GM18520 (cell line): ENCODE results near the gene TBC1D1.
A peak's percentile ranks its signal among the peaks of the same experiment; 100 is the strongest.

ENCODE experiments used
- ATAC-seq: cut with Tn5 transposase; IDR thresholded peaks from one replicate; pipeline ENCODE4 v1.9.1; 2021; ENCODE audit not compliant: unreplicated experiment

Gene TBC1D1, protein sequence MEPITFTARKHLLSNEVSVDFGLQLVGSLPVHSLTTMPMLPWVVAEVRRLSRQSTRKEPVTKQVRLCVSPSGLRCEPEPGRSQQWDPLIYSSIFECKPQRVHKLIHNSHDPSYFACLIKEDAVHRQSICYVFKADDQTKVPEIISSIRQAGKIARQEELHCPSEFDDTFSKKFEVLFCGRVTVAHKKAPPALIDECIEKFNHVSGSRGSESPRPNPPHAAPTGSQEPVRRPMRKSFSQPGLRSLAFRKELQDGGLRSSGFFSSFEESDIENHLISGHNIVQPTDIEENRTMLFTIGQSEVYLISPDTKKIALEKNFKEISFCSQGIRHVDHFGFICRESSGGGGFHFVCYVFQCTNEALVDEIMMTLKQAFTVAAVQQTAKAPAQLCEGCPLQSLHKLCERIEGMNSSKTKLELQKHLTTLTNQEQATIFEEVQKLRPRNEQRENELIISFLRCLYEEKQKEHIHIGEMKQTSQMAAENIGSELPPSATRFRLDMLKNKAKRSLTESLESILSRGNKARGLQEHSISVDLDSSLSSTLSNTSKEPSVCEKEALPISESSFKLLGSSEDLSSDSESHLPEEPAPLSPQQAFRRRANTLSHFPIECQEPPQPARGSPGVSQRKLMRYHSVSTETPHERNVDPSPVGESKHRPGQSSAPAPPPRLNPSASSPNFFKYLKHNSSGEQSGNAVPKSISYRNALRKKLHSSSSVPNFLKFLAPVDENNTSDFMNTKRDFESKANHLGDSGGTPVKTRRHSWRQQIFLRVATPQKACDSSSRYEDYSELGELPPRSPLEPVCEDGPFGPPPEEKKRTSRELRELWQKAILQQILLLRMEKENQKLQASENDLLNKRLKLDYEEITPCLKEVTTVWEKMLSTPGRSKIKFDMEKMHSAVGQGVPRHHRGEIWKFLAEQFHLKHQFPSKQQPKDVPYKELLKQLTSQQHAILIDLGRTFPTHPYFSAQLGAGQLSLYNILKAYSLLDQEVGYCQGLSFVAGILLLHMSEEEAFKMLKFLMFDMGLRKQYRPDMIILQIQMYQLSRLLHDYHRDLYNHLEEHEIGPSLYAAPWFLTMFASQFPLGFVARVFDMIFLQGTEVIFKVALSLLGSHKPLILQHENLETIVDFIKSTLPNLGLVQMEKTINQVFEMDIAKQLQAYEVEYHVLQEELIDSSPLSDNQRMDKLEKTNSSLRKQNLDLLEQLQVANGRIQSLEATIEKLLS (N-terminal part only)

DNA sequence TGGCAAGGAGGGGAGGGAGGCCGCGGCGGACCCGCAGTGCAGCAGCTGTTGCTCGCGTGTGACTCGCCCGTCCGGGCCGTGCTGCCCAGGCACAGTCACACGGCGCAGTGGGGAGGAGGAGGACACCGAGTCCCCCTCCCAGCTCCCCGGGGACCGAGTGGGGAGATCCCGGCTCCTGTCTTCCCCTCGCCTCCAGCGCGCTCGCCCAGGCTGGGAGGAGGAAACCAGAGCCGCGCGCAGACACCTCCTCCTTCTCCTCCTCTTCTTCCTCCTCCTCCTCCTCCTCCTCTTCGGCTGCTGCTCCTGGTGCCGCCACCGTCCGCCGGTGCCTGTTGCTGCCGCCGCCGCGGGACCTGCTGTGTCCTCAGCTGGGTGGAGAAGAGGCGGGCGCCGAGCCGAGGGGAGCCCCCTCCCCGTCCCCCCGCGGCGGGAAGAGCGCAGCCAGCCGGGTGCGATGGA, at the start of gene TBC1D1:
Gene TBC1D1 (plus strand): TSS at position 284 of the 459 bp plus-strand sequence. CDS start 11,012 bp downstream, outside the sequence.
- peak; percentile 15 for ATAC-seq

DNA sequence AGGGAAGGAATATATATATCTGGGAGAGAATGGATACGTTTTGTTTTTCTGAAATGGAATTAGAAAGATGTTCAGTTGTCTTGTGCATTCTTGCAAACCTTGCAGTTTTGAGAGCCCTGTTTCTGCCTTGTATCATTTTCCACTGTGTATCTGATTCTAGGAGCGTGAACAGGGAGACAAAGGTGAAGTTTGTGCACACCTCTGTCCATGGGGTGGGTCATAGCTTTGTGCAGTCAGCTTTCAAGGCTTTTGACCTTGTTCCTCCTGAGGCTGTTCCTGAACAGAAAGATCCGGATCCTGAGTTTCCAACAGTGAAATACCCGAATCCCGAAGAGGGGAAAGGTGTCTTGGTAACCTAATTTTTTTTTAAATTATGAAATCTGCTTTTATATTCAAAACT, 46.7 kb upstream of the TBC1D1 start:
- ATAC-seq: no peak

DNA sequence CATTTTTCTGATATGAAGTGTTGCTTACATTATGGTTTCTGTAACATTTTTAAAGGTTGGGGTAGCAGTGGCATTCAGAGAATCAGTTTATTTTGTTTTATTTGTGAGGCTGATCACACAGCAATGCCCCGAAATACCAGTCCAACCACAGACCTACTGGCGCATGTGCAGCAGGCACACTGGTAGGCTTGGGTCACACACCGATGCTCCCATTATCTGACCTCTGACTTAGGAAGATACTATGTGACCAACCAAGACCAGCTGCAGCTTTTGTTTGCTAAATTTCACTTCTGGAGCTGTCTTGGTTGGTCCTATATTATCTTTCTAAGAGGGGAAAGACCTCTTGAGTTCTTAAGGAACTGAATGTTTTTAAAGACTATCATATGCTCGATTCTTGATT, 45.7 kb upstream of the TBC1D1 start:
- ATAC-seq: no peak

DNA sequence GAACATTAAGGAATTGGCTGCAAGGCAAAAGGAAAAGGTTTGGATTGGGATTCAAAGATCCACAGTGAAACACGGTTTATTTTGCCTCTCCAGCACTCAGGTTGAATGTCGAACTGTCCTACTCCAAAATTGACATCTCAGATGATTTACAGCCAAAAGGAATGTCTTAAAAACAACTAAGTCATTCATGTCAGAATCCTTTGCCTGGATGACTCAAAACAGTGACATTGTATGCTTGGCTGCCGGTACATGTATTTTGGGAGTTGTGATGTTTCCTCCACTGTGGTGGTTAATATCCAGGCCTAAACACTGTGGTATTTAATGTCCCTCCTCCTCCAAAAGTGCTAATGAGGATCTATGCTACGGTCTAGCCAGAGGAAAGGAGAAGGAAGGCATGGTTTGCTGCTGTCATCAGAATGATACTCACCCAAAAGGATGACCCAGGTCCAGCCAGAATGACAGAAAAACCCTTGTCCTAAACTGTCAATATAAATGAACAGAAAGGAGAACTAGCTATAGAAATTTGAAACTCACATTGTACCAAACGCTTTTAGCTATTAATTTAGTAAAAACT, 43.5 kb upstream of the TBC1D1 start:
- no peak for ATAC-seq

DNA sequence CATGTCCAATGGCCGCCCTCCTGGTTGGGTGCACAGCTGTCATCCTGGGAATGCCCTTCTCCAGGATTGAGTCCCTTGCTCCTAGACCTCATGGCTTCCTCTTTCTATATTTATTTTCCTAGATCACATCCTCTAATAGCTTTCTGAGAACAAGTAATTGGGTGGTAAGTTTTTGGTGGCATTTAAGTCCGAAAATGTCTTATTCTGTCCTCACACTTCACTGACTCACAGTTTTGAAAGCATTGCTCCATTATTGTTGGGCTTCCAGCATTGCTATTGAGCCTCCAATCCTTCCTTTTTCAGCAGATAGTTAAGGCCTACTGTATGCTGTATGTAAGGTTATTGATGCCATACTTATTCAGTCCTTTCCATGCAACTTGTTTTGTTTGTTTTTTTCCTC, 38.5 kb upstream of the TBC1D1 start:
- ATAC-seq: no peak

DNA sequence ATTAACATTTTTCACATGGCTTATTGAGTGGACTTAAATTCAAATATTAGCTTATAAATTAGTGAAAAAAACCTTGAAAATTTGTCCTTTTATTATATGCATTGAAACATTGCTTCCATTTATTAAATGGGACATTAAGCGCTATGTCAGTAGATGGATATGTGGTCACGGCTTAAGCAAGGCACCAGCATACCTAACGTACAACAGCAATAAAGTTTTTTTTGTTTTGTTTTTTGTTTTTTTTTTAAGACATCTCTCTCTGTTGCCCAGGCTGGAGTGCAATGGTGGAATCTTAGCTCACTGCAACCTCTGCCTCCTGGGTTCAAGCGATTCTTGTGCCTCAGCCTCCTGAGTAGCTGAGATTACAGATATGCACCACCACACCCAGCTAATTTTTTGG, 32.8 kb upstream of the TBC1D1 start:
- ATAC-seq: no peak

DNA sequence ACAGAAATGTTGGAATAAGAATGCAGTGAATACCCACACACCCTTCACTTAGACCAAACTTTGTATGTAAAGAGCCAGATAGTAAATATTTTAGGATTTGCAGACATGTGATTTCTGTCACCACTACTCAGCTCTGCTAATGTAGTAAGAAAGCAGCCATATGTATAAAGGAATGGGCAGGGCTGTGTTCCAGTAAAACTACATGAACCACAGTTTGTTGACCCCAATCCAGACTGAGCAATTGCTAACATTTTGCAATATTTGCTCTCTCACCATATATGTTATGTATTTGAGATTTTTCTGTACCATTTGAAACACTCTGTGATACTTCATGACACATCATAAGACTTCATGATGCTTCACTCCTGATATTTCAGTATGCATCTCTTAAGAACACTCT, 32.0 kb upstream of the TBC1D1 start:
- no peak for ATAC-seq

DNA sequence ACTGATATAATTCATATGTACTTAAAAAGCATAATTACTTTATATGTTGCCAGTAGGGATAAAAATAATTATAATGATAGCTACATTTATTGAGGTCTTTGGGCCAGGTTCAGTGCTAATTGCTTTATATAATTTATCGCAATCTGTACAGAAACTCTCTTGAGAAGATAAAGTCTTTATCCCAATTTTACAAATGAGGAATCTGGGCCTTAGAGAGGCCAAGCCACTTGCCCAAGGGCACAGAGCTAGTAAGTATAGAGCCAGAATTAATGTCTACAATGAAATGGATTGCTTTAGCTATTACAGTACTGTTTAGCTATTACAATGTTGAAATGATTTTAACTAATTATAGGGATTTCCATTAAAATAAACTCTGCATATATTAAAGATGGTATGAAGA, 30.6 kb upstream of the TBC1D1 start:
- no peak for ATAC-seq

DNA sequence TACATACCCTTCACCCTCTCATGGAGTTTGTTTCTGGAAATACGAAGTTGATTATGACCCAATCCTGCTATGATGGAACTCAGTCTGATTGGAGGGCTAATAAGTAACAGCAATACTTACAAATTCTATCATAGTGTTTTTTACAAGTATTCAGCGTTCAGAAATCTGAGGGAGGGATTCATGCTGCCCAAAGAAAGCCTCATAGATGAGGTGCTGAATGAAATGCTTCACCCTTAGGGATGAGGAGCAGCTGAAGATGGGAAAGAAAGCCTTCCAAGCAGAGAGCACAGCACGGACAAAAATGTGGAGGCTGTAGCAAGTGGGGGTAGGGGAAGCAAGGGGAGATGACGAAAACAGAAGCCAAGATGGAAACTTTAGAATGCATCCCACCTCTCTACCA, 27.9 kb upstream of the TBC1D1 start:
- no peak for ATAC-seq

DNA sequence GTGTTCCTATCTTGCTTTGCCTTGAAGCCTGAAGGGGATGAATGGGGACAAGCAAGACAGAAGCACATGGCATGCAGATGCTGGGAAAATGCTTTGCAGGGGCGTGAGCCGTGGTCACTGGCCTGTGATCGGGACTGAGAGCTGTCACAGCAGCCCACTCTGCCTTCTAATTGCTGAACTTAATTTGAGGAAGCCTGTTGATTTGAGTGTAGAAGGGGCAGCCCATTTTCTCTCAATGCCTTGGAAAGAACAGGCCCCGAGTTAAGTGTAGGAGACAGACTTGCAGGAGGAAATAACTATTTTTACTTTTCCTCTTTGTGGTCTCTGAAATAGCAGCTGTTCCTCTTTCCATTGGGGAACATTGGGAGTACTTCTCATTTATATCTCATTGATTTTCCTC, 26.1 kb upstream of the TBC1D1 start:
- ATAC-seq: no peak

DNA sequence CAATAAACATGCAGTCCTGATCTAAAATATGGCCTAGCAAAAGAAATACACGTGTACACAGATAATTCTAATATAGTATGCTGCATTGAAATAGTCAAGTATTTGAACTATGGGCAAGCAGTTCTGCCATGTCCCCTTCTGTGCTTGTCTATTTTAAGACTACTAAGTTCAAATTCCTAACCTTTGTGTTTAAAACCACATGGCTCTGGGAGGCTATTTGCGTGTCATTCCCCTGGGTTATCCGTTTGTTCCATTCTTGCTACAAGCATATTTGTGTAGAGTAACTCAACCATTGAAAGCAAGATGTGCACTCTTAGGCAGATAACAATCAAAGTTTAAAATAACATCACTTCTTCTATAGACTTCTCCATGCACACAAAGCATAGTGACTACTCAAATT, 25.4 kb upstream of the TBC1D1 start:
- ATAC-seq: no peak

DNA sequence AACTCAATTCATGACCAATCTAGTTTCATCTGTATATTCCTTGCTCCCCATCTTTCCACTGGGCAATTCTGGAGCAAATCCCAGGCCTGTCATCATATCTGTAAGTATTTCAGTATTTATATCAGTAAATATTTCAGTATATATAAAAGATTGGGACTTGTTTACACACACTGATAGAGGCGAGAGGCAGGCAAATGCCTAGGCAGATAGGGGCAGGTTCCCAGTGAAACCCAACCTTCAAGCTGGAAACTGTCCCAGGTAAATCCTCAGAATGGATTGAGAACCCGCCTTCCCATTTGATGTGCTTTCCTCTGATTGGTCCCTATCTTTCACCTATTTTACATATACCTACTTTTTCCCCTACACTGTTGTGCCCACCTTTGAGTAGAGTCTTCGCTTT, 23.8 kb upstream of the TBC1D1 start:
- ATAC-seq: no peak

DNA sequence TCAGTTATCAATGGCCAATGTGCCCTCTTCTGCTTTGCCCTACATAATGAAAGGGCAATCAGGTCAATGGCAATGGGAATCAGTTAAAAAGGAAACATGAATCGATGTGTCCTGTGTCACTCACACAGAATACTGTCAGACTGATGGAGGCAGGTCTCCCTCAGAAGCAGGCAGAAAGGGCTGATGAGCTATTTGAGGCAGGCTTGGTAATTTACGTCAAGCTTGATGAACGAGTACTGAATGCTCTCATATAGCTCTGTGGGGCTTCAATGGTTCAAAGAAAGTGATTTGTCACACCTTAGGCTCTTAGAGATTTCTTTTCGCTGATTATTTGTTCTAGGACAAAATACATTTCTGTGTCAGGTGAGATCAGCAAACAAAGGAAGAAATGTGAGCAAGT, 22.6 kb upstream of the TBC1D1 start:
- no peak for ATAC-seq

DNA sequence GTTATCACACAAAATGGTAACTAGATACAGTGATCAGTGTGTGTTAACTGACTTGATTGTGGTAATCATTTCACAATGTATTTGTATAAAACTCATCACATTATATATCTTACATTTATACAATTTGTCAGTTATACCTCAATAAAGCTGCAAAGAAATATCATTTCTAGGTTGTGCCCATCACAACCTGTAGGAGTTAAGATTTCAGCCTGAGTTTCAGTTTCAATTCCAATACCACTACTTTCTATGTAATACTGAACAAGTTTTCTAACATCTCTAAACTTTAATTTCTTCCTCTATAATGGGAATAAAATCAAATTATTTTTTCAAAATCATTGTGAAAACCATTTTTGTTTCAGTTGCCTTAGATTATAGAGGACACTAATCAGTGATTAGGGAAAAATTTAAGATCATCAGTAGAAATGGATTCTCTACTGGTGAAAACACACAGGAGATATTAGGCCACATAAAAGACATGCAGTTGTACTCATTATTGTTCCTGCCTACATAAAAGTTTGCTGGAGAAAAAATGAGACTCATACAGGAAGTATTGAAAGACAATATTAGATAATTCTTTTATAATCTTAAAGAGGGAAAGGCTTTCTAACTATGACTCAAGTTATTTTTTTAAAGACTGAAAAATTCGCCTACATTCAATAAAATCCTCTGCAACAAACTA, 18.4 kb upstream of the TBC1D1 start:
- no peak for ATAC-seq

DNA sequence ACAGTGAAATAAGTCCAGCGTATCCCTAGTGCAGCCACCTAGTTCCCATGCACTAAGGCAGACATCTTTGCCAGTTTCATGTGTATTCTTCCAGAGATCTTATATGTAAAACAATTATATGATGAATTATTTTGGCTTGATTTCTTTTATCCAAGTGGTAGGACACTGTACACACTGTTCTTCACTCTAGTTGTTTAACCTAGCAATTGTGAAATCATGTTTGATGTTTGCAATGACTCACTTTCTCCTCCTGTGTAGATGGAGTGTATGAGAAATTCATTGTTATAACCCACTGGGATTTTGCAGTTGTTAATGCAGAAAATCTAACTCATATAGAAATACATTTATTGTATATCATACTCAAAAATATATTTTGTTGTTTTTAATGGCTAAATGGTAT, 17.5 kb upstream of the TBC1D1 start:
- no peak for ATAC-seq

DNA sequence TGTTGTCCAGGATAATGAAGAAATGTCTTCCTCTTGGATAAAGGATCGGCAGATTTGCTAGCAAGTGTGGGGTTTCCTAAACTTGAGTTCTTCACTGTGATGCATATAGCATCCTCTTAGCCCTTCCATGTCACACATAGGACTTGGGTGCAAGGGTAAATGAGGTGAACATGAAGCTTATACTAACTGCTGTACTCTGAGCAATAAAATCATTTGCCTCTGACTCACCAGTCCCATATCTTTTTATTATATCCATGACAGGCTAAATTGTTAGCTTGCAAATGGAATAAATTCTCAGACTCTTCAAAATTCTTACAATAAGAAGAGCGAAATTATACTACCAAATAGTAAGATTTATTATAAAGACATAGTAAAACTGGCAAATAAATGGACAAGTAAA, 14.7 kb upstream of the TBC1D1 start:
- no peak for ATAC-seq

DNA sequence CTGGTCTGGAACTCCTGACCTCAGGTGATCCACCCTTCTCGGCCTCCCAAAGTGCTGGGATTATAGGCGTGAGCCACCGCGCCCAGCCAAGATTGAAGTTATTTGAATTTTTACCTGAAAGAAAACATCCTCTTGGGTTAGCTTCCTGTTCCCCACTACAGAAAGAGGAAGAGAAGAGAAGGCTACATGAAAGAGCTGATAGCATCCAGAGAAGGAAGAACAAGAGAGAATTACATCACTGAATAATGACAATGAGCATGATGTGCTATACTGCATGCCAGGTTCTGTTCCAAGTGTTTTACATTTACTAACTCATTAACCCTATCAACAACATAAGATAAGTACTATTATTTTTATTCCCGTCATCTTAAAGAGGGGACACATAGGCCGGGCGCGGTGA, 11.5 kb upstream of the TBC1D1 start:
- ATAC-seq: no peak

DNA sequence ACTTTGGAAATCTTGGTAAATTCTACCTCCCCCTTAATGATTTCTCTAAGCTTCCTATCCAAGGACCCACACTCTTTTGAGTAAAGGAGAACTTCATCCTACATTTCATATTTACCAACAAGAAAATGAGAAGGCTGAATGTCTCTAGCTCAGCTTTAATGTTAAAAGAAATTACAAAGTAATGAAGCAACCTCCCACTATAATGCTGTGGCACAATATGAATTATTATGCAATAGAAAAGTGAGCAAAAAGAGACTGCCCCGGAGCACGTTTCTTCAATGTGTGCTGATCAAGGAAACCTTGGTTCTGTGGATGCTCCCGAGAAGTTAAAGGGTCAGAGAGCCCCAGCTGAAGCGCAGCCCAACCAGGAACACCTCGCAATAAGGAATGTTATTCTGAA, 9.1 kb upstream of the TBC1D1 start:
- no peak for ATAC-seq

DNA sequence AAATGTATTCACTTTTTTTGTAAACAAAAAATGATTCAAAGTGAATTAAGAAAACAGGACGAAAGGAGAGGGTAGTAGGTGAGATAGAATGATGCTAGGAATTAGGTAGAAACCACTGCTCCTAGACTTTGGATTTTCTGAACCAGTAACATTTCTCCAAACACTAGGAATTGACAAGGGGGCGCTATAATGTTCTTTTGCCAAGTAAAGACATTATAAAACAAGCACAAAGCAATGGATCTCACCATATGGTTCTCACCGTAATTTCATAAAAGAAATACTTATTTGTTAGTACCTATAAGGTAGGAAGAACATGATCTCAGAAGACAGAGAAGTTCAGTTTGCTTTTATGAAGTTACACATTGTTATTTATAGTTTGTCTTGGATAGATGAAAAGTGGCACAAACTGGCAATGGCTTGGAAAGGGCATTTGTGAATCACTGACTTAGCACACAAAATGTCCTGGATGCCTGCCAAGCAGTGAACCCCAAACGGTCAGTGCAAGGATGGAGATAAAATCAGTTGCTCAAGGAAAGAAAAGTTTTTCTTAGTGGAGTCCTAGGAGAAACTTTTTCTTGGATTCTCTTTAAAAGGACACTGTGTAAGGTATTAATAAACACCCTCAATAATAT, 8.1 kb upstream of the TBC1D1 start:
- ATAC-seq: no peak

DNA sequence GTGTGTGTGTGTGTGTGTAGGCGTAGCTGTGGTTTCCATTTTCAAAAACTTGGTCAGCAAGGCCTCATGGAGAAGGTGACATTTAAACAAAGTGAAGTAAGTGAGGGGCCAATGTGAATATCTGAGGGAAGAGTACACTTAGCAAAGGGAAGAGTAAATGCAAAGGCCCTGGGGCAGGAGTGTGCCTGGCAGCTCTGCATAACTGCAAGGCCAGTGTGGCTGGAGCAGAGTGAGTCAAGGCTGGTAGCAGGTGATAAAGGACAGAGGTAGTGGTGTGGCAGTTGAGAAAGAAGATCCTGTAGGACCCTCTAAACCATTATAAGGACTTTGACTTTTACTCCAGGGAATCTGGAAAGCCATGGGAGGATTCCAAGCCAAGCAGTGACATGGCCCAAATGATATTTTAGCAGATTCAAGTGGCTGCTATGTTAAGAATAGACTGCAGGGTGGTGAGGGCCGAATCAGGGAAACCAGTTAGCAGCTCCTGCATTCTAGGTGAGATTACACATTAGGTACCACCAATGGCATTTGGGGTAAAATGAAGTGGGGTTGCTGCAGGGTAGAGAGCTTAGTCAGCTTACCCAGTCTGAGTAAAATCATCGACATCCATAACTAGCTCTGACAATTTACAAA, 5.9 kb upstream of the TBC1D1 start:
- no peak for ATAC-seq
